ENCODE data around the gene ANXA8. TPM values are rescaled to one million over a fixed set of nuclear protein-coding genes. Genes with fewer than 3 reads are reported as not detected.
"Not testable (repeated sequence)": the region's sequence is repeated elsewhere in the genome, so short reads cannot be mapped to it uniquely, and the experiment has no call there.

The ANXA8 gene
- total RNA-seq = 1 to 10 TPM in 2 of 6 experiments, under 1 TPM in 4; 0.38 to 1.7 (median 0.72) TPM
- long read RNA-seq = 0 reads

GRCh38 chr10:47483923-47484322 lies at the start of gene ANXA8:
TSS of gene ANXA8 (minus strand) at chr10:47484115. CDS start at chr10:47483933, 182 bp downstream.
- H3K9me3 ChIP-seq; H3K36me3 ChIP-seq; H3K27me3 ChIP-seq; H3K27ac ChIP-seq; H3K4me1 ChIP-seq; intact Hi-C loops (cut with DNase I); H3K4me3 ChIP-seq: not testable (repeated sequence)
- 58% methylated on average over 2 of the region's 11 CpGs for WGBS (ENCODE audit: insufficient coverage, low coverage, low lambda C conversion rate, missing lambda C conversion rate)
- DNase-seq (peak in 1 of 3 donors; percentile 44), ATAC-seq (peak in 3 of 4 donors; percentile 33 to 56 (median 48))

GRCh38 chr10:47523475-47523874 lies 39.6 kb upstream of the ANXA8 start, which contains the start of gene AGAP9:
TSS of gene AGAP9 (minus strand) at chr10:47523638. CDS start at chr10:47523526, 112 bp downstream.
- H3K4me1 ChIP-seq; H3K27ac ChIP-seq; ATAC-seq; H3K4me3 ChIP-seq; H3K27me3 ChIP-seq; intact Hi-C loops (cut with DNase I); H3K9me3 ChIP-seq; DNase-seq; H3K36me3 ChIP-seq: not testable (repeated sequence)
- WGBS (ENCODE audit: insufficient coverage, low coverage, low lambda C conversion rate, missing lambda C conversion rate) = no CpG with 5 or more reads among the region's 20 CpGs

- H3K4me3 ChIP-seq; H3K27ac ChIP-seq; DNase-seq; H3K27me3 ChIP-seq; H3K4me1 ChIP-seq; H3K9me3 ChIP-seq; H3K36me3 ChIP-seq; ATAC-seq; intact Hi-C loops (cut with DNase I): not testable (repeated sequence)
- WGBS (ENCODE audit: insufficient coverage, low coverage, low lambda C conversion rate, missing lambda C conversion rate) = 77% methylated on average over 4 of the region's 9 CpGs
Observed at GRCh38 chr10:47502313-47502712, 18.4 kb upstream of the ANXA8 start.

- DNase-seq; H3K36me3 ChIP-seq; H3K4me1 ChIP-seq; H3K4me3 ChIP-seq; H3K27me3 ChIP-seq; H3K27ac ChIP-seq; ATAC-seq; intact Hi-C loops (cut with DNase I); H3K9me3 ChIP-seq: not testable (repeated sequence)
- WGBS (ENCODE audit: insufficient coverage, low coverage, low lambda C conversion rate, missing lambda C conversion rate) = no CpG with 5 or more reads among the region's 6 CpGs
Observed at GRCh38 chr10:47494226-47494625, 10.3 kb upstream of the ANXA8 start.

- ATAC-seq; H3K36me3 ChIP-seq; H3K4me1 ChIP-seq; H3K27me3 ChIP-seq; H3K27ac ChIP-seq; intact Hi-C loops (cut with DNase I); H3K4me3 ChIP-seq; DNase-seq; H3K9me3 ChIP-seq: not testable (repeated sequence)
- no CpG with 5 or more reads among the region's 9 CpGs for WGBS (ENCODE audit: insufficient coverage, low coverage, low lambda C conversion rate, missing lambda C conversion rate)
Observed at GRCh38 chr10:47491600-47491999, 7.7 kb upstream of the ANXA8 start, which contains the start of gene FAM25G. TSS of gene FAM25G (minus strand) at chr10:47491700. CDS start at chr10:47491674, 26 bp downstream.

GRCh38 chr10:47489630-47490029 lies 5.7 kb upstream of the ANXA8 start:
- H3K9me3 ChIP-seq; H3K36me3 ChIP-seq; intact Hi-C loops (cut with DNase I); H3K27ac ChIP-seq; ATAC-seq; H3K27me3 ChIP-seq; DNase-seq; H3K4me3 ChIP-seq; H3K4me1 ChIP-seq: not testable (repeated sequence)
- WGBS (ENCODE audit: insufficient coverage, low coverage, low lambda C conversion rate, missing lambda C conversion rate) = no CpG with 5 or more reads among the region's 7 CpGs

GRCh38 chr10:47485943-47486342 lies 2.0 kb upstream of the ANXA8 start:
- H3K4me1 ChIP-seq; ATAC-seq; H3K4me3 ChIP-seq; H3K9me3 ChIP-seq; DNase-seq; H3K36me3 ChIP-seq; intact Hi-C loops (cut with DNase I); H3K27ac ChIP-seq; H3K27me3 ChIP-seq: not testable (repeated sequence)
- WGBS (ENCODE audit: insufficient coverage, low coverage, low lambda C conversion rate, missing lambda C conversion rate) = 80% methylated on average over 2 of the region's 4 CpGs

- not testable (repeated sequence) for H3K9me3 ChIP-seq
Observed at GRCh38 chr10:47484786-47485185, 871 bp upstream of the ANXA8 start.

GRCh38 chr10:47482367-47482766 lies 1.5 kb downstream of the ANXA8 start:
- DNase-seq; H3K4me3 ChIP-seq; intact Hi-C loops (cut with DNase I); H3K9me3 ChIP-seq; H3K27me3 ChIP-seq; H3K4me1 ChIP-seq; H3K36me3 ChIP-seq; H3K27ac ChIP-seq: not testable (repeated sequence)
- WGBS (ENCODE audit: insufficient coverage, low coverage, low lambda C conversion rate, missing lambda C conversion rate) = no CpG with 5 or more reads among the region's 1 CpG
- ATAC-seq = peak; percentile 87 to 95 (median 93)

More at GRCh38 chr10:47484786-47485185, 871 bp upstream of the ANXA8 start:
- ATAC-seq; H3K4me3 ChIP-seq; H3K27me3 ChIP-seq; H3K36me3 ChIP-seq; DNase-seq; H3K27ac ChIP-seq; intact Hi-C loops (cut with DNase I); H3K4me1 ChIP-seq: not testable (repeated sequence)
- 92% methylated on average over 1 of the region's 11 CpGs for WGBS (ENCODE audit: insufficient coverage, low coverage, low lambda C conversion rate, missing lambda C conversion rate)

- WGBS (ENCODE audit: insufficient coverage, low coverage, low lambda C conversion rate, missing lambda C conversion rate) = no CpG with 5 or more reads among the region's 6 CpGs
- H3K9me3 ChIP-seq; H3K36me3 ChIP-seq; H3K27me3 ChIP-seq; H3K4me1 ChIP-seq; intact Hi-C loops (cut with DNase I); H3K4me3 ChIP-seq; H3K27ac ChIP-seq: not testable (repeated sequence)
- ATAC-seq (peak in 1 of 4 donors; percentile 10), DNase-seq (peak in 1 of 3 donors; percentile 32)
Observed at GRCh38 chr10:47481768-47482181, 2.1 kb downstream of the ANXA8 start.

GRCh38 chr10:47481182-47481766 lies 2.6 kb downstream of the ANXA8 start:
- DNase-seq; H3K27me3 ChIP-seq; H3K36me3 ChIP-seq; H3K27ac ChIP-seq; H3K4me1 ChIP-seq; H3K9me3 ChIP-seq; intact Hi-C loops (cut with DNase I); H3K4me3 ChIP-seq: not testable (repeated sequence)
- no CpG with 5 or more reads among the region's 10 CpGs for WGBS (ENCODE audit: insufficient coverage, low coverage, low lambda C conversion rate, missing lambda C conversion rate)
- ATAC-seq = peak in 1 of 4 donors; percentile 32

GRCh38 chr10:47480133-47480532 lies 3.8 kb downstream of the ANXA8 start:
- H3K27me3 ChIP-seq; H3K4me1 ChIP-seq; intact Hi-C loops (cut with DNase I); ATAC-seq; H3K36me3 ChIP-seq; H3K4me3 ChIP-seq; H3K27ac ChIP-seq; DNase-seq; H3K9me3 ChIP-seq: not testable (repeated sequence)
- no CpG with 5 or more reads among the region's 3 CpGs for WGBS (ENCODE audit: insufficient coverage, low coverage, low lambda C conversion rate, missing lambda C conversion rate)
